IMR-90 (cell line): ENCODE data around the gene NME4. TPM values are rescaled to one million over a fixed set of nuclear protein-coding genes. Genes with fewer than 3 reads are reported as not detected.

ENCODE experiments used
- ATAC-seq: fragments of 200-7000 bp; cut with Tn5 transposase; 2 replicates; pipeline ENCODE4 v1.9.1; 2020; ENCODE audit warnings: low read depth, mild to moderate bottlenecking, moderate library complexity
- BruUV-seq: library from RNA; stranded (reverse); fragments of 400-500 nt; replicated peaks from 2 replicates; lab custom pipeline; 2021; lab: Mats Ljungman, UMichigan
- CTCF ChIA-PET: fragments of 300-600 bp; formaldehyde crosslinking; extraction: SDS; loops from one replicate; lab custom pipeline; 2021; ENCODE audit warnings: antibody characterized with exemption; lab: Yijun Ruan, JAX
- POLR2A ChIA-PET: fragments of 300-600 bp; sonication (Branson Sonifier 250); formaldehyde crosslinking; loops from one replicate; lab custom pipeline; 2022; ENCODE audit warnings: antibody characterized with exemption; ENCODE audit not compliant: unreplicated experiment; lab: Charles Lee
- DNase-seq: peaks from one replicate; pipeline ENCODE4 v3.0.0; 2013
- H2AFZ ChIP-seq: replicated peaks from 2 replicates; pipeline ENCODE3; 2013; ENCODE audit warnings: low read length, mild to moderate bottlenecking; ENCODE audit not compliant: poor library complexity
- H2AK5ac ChIP-seq: 2 replicates; pipeline ENCODE4 v1.6.1; 2013; ENCODE audit warnings: low read depth, low read length, inconsistent platforms
- H2AK9ac ChIP-seq: replicated peaks from 2 replicates; pipeline ENCODE3; 2013; ENCODE audit warnings: mild to moderate bottlenecking, low read depth, low read length, moderate library complexity; ENCODE audit not compliant: poor library complexity
- H2BK120ac ChIP-seq: 2 replicates; pipeline ENCODE4 v1.6.1; 2013; ENCODE audit warnings: low read depth, low read length, inconsistent platforms
- H2BK15ac ChIP-seq: 3 replicates; pipeline ENCODE4 v1.6.1; 2013; ENCODE audit warnings: low read depth, low read length, inconsistent platforms
- H2BK20ac ChIP-seq: 2 replicates; pipeline ENCODE4 v1.6.1; 2013; ENCODE audit warnings: low read depth, mild to moderate bottlenecking, inconsistent platforms, low read length, moderate library complexity
- H2BK5ac ChIP-seq: 2 replicates; pipeline ENCODE4 v1.6.1; 2013; ENCODE audit warnings: mild to moderate bottlenecking, low read depth, low read length, inconsistent platforms; ENCODE audit not compliant: poor library complexity, severe bottlenecking
- H3K14ac ChIP-seq: replicated peaks from 2 replicates; pipeline ENCODE4 v1.6.1; 2013; ENCODE audit warnings: low read depth, low read length, inconsistent platforms
- H3K18ac ChIP-seq: 2 replicates; pipeline ENCODE4 v1.6.1; 2013; ENCODE audit warnings: low read depth, low read length, control low read depth
- H3K23ac ChIP-seq: 2 replicates; pipeline ENCODE4 v1.6.1; 2013; ENCODE audit warnings: low read depth, low read length, inconsistent platforms
- H3K27ac ChIP-seq: 2 replicates; pipeline ENCODE4 v1.5.1; 2013; ENCODE audit warnings: mild to moderate bottlenecking, control low read depth, low read length; ENCODE audit not compliant: insufficient read depth
- H3K27me3 ChIP-seq: 2 replicates; pipeline ENCODE4 v1.6.1; 2013; ENCODE audit warnings: low read length; ENCODE audit not compliant: control insufficient read depth, insufficient read depth
- H3K36me3 ChIP-seq: 2 replicates; pipeline ENCODE4 v1.6.1; 2013; ENCODE audit warnings: low read length, mixed read lengths; ENCODE audit not compliant: control insufficient read depth, insufficient read depth
- H3K4ac ChIP-seq: 2 replicates; pipeline ENCODE4 v1.6.1; 2013; ENCODE audit warnings: low read depth, low read length, inconsistent platforms
- H3K4me1 ChIP-seq: 2 replicates; pipeline ENCODE4 v1.6.1; 2013; ENCODE audit warnings: low read length, mixed read lengths; ENCODE audit not compliant: control insufficient read depth, insufficient read depth
- H3K4me2 ChIP-seq: 2 replicates; pipeline ENCODE4 v1.6.1; 2013; ENCODE audit warnings: low read depth, mild to moderate bottlenecking, control low read depth, low read length, moderate library complexity
- H3K4me3 ChIP-seq: 2 replicates; pipeline ENCODE4 v1.5.1; 2013; ENCODE audit warnings: low read depth, mild to moderate bottlenecking, control low read depth, low read length, moderate library complexity; ENCODE audit not compliant: insufficient read depth
- H3K56ac ChIP-seq: 2 replicates; pipeline ENCODE4 v1.6.1; 2013; ENCODE audit warnings: low read length, inconsistent platforms; ENCODE audit not compliant: insufficient read depth; ENCODE audit errors: extremely low read depth
- H3K79me1 ChIP-seq, 2 experiments: 2 replicates each; pipeline ENCODE4 v1.6.1; 2013; ENCODE audit warnings: low read length in 2 of 2, inconsistent platforms in 1 of 2, low read depth in 1 of 2
- H3K9ac ChIP-seq: 2 replicates; pipeline ENCODE4 v1.6.1; 2013; ENCODE audit warnings: low read depth, low read length, control low read depth
- H3K9me1 ChIP-seq: 2 replicates; pipeline ENCODE4 v1.6.1; 2013; ENCODE audit warnings: low read length, inconsistent platforms; ENCODE audit not compliant: insufficient read depth
- H3K9me3 ChIP-seq: 2 replicates; pipeline ENCODE4 v1.6.1; 2013; ENCODE audit warnings: low read length; ENCODE audit not compliant: control insufficient read depth, insufficient read depth
- H4K20me1 ChIP-seq: 2 replicates; pipeline ENCODE4 v1.6.1; 2013; ENCODE audit warnings: low read length, inconsistent platforms; ENCODE audit not compliant: insufficient read depth
- H4K5ac ChIP-seq: 2 replicates; pipeline ENCODE4 v1.6.1; 2013; ENCODE audit warnings: mild to moderate bottlenecking, low read depth, low read length, control low read depth
- H4K8ac ChIP-seq, 2 experiments: 2 replicates each; pipeline ENCODE4 v1.6.1; 2013; ENCODE audit warnings: low read depth in 2 of 2, low read length in 2 of 2, control low read depth in 1 of 2, inconsistent platforms in 1 of 2
- H4K91ac ChIP-seq: 2 replicates; pipeline ENCODE4 v1.6.1; 2013; ENCODE audit warnings: low read depth, low read length, inconsistent platforms; ENCODE audit not compliant: insufficient read depth
- CEBPB ChIP-seq: IDR thresholded peaks from 2 replicates; pipeline ENCODE4 v1.6.1; 2012; ENCODE audit warnings: low read depth, low read length, improper control_type of control experiment
- FOS ChIP-seq: fragments of 150-350 bp; IDR thresholded peaks from 2 replicates; pipeline ENCODE4 v1.6.1; 2016; ENCODE audit warnings: low read depth, low read length
- MAFK ChIP-seq: IDR thresholded peaks from 2 replicates; pipeline ENCODE4 v1.6.1; 2012; ENCODE audit warnings: low read depth, low read length, improper control_type of control experiment
- MAZ ChIP-seq: IDR thresholded peaks from 2 replicates; pipeline ENCODE4 v1.6.1; 2012; ENCODE audit warnings: low read depth, mild to moderate bottlenecking, low read length, improper control_type of control experiment, moderate library complexity, borderline replicate concordance
- MXI1 ChIP-seq: IDR thresholded peaks from 2 replicates; pipeline ENCODE4 v1.6.1; 2012; ENCODE audit warnings: low read depth, mild to moderate bottlenecking, low read length, moderate library complexity, borderline replicate concordance
- RAD21 ChIP-seq: IDR thresholded peaks from 2 replicates; pipeline ENCODE4 v1.6.1; 2012; ENCODE audit warnings: low read length, improper control_type of control experiment
- RCOR1 ChIP-seq: IDR thresholded peaks from 2 replicates; pipeline ENCODE4 v1.6.1; 2012; ENCODE audit warnings: mild to moderate bottlenecking, low read length, improper control_type of control experiment; ENCODE audit not compliant: insufficient replicate concordance
- WGBS, 2 experiments: methylation state at CpG; one replicate each; pipeline versions ENCODE4 v1.1.5 to v1.1.7; 2013; ENCODE audit warnings: missing lambda C conversion rate in 2 of 2; ENCODE audit not compliant: insufficient read length in 1 of 2; ENCODE audit errors: extremely low coverage in 2 of 2; 5-methylcytosine and 5-hydroxymethylcytosine counted together
- dilution Hi-C: fragments of 300-500 bp; cut with HindIII; formaldehyde crosslinking; loops from one replicate; pipeline ENCODE4 v1.14.3; 2018; ENCODE audit warnings: low sequenced_read_pairs; ENCODE audit not compliant: unreplicated experiment
- in situ Hi-C: fragments of 300-500 bp; cut with MboI; formaldehyde crosslinking; loops from 3 replicates; pipeline ENCODE4 v1.14.3; 2019; ENCODE audit warnings: low sequenced_read_pairs, inconsistent platforms, mixed read lengths
- intact Hi-C: fragments of 100-400 bp; cut with micrococcal nuclease; formaldehyde crosslinking; loops from 2 replicates; pipeline ENCODE4 v1.10.0; 2022
- polyA plus RNA-seq, 3 experiments: library from polyadenylated mRNA; depleted of rRNA; stranded (reverse); fragments of >200 nt; gene quantifications; 2 replicates each; pipeline ENCODE4 v1.2.3, GENCODE V29; 2012; ENCODE audit warnings: low replicate concordance in 1 of 3
- total RNA-seq: library from RNA; depleted of rRNA; stranded (reverse); fragments of >200 nt; gene quantifications from 2 replicates; pipeline ENCODE4 v1.2.3, GENCODE V29; 2012
- TF ChIP-seq, protein P1 (sequence below): fragments of 150-350 bp; IDR thresholded peaks from 2 replicates; pipeline ENCODE4 v1.6.1; 2016; ENCODE audit warnings: low read depth, mild to moderate bottlenecking, low read length, moderate library complexity, borderline replicate concordance
- TF ChIP-seq, protein P2 (sequence below): conservative IDR thresholded peaks from 2 replicates; pipeline ENCODE4 v1.5.1; 2012; ENCODE audit warnings: mild to moderate bottlenecking, low read depth, low read length, improper control_type of control experiment

Gene NME4
- total and polyA plus RNA-seq, 2 of the 4 experiments (the other 2 are of a cell fraction): 124 to 288 TPM

DNA sequence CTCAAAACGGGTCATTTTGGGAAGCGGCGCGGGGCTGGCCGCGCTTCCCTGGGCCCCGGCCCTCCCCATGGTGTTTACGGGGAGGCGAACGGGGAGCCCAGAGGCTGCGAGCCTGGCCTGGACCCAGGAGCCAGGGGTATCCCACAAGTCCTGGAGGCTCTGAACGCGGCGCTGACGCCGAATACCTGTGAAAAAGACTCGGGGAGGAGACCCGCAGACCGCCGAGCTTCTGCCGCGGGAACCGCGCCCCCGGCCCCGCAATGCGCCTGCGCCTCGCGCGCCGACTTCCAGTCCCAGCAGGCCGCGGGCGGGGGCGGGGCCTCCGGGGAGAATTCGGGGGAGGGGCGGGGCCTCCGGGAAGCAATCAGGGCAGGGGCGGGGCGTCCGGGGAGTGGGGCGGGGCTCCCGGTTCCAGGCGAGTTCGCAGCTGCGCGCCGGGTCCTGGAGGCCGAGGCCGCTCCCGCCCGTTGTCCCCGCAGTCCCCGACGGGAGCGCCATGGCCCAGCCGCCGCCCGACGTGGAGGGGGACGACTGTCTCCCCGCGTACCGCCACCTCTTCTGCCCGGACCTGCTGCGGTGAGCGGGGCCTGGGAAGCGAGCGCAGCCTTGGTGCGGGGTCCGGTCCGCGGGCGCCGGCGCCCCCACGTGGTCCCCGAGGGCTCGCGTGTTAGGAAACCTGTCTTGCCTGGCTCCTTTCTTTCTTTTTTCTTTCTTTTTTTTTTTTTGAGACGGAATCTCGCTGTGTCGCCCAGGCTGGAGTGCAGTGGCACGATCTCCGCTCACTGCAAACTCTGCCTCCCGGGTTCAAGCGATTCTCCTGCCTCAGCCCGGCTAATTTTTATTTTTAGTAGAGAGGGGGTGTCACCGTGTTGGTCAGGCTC is 4.7 kb downstream of the NME4 start, which contains the start of gene DECR2 (continued):
- TF ChIP-seq, protein P1, sequence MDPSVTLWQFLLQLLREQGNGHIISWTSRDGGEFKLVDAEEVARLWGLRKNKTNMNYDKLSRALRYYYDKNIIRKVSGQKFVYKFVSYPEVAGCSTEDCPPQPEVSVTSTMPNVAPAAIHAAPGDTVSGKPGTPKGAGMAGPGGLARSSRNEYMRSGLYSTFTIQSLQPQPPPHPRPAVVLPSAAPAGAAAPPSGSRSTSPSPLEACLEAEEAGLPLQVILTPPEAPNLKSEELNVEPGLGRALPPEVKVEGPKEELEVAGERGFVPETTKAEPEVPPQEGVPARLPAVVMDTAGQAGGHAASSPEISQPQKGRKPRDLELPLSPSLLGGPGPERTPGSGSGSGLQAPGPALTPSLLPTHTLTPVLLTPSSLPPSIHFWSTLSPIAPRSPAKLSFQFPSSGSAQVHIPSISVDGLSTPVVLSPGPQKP: no peak

DNA sequence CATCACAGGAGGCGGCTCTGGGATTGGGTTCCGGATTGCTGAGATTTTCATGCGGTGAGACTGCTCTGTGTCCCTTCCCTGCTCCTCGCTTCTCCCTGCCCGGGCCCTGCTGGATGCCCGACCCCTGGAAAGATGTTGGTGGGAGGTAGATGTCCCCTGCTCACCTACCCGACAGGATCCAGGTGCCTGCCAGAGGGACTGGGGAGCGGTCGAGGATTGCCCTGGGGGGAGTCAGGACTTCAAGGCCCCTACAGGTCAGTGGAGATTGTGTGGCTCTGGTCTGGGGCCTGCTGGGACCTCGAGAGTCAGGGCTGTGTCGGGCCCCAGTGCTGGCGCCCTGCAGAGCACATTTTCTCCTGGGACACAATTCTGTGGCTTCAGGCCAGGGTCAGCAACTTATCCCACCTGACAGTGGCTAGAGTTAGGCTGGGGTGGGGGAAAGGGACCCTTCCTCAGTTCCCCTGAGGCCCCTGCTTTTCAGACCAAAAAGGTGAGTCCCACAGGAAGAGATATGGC is 8.0 kb downstream of the NME4 start:
- BruUV-seq: no TSS peak
- Histone ChIP-seq H3K4me1 (peaks cover 4% of the 10 kb centered on the region), H4K91ac (no peak overlapping the region), H4K20me1 (peaks cover 3% of the 10 kb centered on the region; the same call in 1 of the 2 replicates), H3K9me1 (0 out of 2 replicates have a peak, but pooled peaks cover 4% of the 10 kb centered on the region), H3K79me1 (peaks cover 4 to 15% of the 10 kb centered on the region in 2 experiments), H2AK9ac (no peak overlapping the region), H3K18ac (no peak overlapping the region), H3K4me2 (no peak overlapping the region), H3K56ac (no peak overlapping the region), H2BK20ac (no peak overlapping the region), H3K4me3 (no peak overlapping the region), H2BK5ac (no peak overlapping the region), H2BK120ac (no peak overlapping the region), H4K5ac (no peak overlapping the region), H3K36me3 (peaks cover 5% of the 10 kb centered on the region), H3K9ac (no peak overlapping the region), H3K23ac (no peak overlapping the region), H2AK5ac (no peak overlapping the region), H3K27ac (no peak overlapping the region), H3K27me3 (no peaks in the 10 kb centered on the region), H2BK15ac (no peak overlapping the region), H2AFZ (no peak overlapping the region), H3K9me3 (no peaks in the 10 kb centered on the region), H4K8ac (no peak overlapping the region), H3K4ac (no peak overlapping the region), H3K14ac (no peak overlapping the region)
- ATAC-seq (no peak), DNase-seq (no peak)
- in situ Hi-C loops: no loop called here
- intact Hi-C loops: loop anchor here (5.0 kb wide), 1 partner anchor 122 kb away; the partner anchor contains the start of gene CAPN15
- ChIA-PET POLR2A (no interaction called here), CTCF (no interaction called here)
- 60% methylated on average over 1 of the region's 12 CpGs; no CpG with 5 or more reads in 1 of the 2 experiments for WGBS, 2 experiments
- dilution Hi-C loops: no loop called here
- TF ChIP-seq CEBPB (no peak), MAZ (no peak), FOS (no peak), MAFK (no peak), MXI1 (no peak), RAD21 (no peak), RCOR1 (no peak)
- TF ChIP-seq, protein P1: no peak
- TF ChIP-seq, protein P2, sequence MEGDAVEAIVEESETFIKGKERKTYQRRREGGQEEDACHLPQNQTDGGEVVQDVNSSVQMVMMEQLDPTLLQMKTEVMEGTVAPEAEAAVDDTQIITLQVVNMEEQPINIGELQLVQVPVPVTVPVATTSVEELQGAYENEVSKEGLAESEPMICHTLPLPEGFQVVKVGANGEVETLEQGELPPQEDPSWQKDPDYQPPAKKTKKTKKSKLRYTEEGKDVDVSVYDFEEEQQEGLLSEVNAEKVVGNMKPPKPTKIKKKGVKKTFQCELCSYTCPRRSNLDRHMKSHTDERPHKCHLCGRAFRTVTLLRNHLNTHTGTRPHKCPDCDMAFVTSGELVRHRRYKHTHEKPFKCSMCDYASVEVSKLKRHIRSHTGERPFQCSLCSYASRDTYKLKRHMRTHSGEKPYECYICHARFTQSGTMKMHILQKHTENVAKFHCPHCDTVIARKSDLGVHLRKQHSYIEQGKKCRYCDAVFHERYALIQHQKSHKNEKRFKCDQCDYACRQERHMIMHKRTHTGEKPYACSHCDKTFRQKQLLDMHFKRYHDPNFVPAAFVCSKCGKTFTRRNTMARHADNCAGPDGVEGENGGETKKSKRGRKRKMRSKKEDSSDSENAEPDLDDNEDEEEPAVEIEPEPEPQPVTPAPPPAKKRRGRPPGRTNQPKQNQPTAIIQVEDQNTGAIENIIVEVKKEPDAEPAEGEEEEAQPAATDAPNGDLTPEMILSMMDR: no peak
